Small intestine (tissue), 7 donors: ENCODE measurements around the gene STAT6. TPM values are rescaled to one million over a fixed set of nuclear protein-coding genes. Genes with fewer than 3 reads are reported as not detected.

ENCODE experiments used
- DNase-seq, 2 donors: peaks; one replicate each; pipeline versions ENCODE4 v3.0.0 to v3.0.0-alpha.2; 2013
- FAIRE-seq: peaks from 2 replicates; lab custom pipeline; 2012; peaks lifted over from hg19 to GRCh38; lab: Jason Lieb, UNC
- H3K27ac ChIP-seq, 3 donors: one replicate each; pipeline ENCODE4 v1.5.1; 2013; ENCODE audit warnings: low read length in 2 of 3, mild to moderate bottlenecking in 2 of 3, control low read depth in 1 of 3, inconsistent platforms in 1 of 3, low read depth in 1 of 3, moderate library complexity in 1 of 3
- H3K27me3 ChIP-seq, 3 donors: one replicate each; pipeline ENCODE4 v1.6.1; 2013; ENCODE audit warnings: low read length in 3 of 3, inconsistent platforms in 1 of 3; ENCODE audit not compliant: control insufficient read depth in 3 of 3, insufficient read depth in 3 of 3
- H3K36me3 ChIP-seq, 3 donors: one replicate each; pipeline ENCODE4 v1.6.1; 2013; ENCODE audit warnings: low read length in 3 of 3, inconsistent platforms in 1 of 3, low read depth in 1 of 3, mild to moderate bottlenecking in 1 of 3, moderate library complexity in 1 of 3; ENCODE audit not compliant: control insufficient read depth in 3 of 3, insufficient read depth in 2 of 3
- H3K4me1 ChIP-seq, 3 donors: one replicate each; pipeline ENCODE4 v1.6.1; 2013; ENCODE audit warnings: low read length in 2 of 3, inconsistent platforms in 1 of 3, low read depth in 1 of 3, mild to moderate bottlenecking in 1 of 3, moderate library complexity in 1 of 3; ENCODE audit not compliant: control insufficient read depth in 3 of 3, insufficient read depth in 2 of 3
- H3K4me3 ChIP-seq, 3 donors: one replicate each; pipeline ENCODE4 v1.5.1; 2013; ENCODE audit warnings: low read length in 3 of 3, control low read depth in 1 of 3, inconsistent platforms in 1 of 3, low read depth in 1 of 3, mild to moderate bottlenecking in 1 of 3, moderate library complexity in 1 of 3
- H3K9me3 ChIP-seq, 2 donors: one replicate each; pipeline ENCODE4 v1.6.1; 2013; ENCODE audit warnings: low read depth in 1 of 2, low read length in 1 of 2; ENCODE audit not compliant: control insufficient read depth in 2 of 2, insufficient read depth in 1 of 2
- WGBS, 3 donors: extraction: QIAGEN DNeasy Blood & Tissue Kit; methylation state at CpG; one replicate each; pipeline ENCODE4 v1.1.7; 2013; 5-methylcytosine and 5-hydroxymethylcytosine counted together
- polyA plus RNA-seq, 4 donors: library from polyadenylated mRNA; stranded (reverse) in 3 of 4; unstranded in 1 of 4; fragments of 200-250 nt in 3 of 4; fragments of 120-200 nt in 1 of 4; gene quantifications; one replicate each; pipeline versions ENCODE4 v1.2.1 to v1.2.3, GENCODE V29; 2013
- donor health status: healthy with polysubstance abuse.
- donor health status: control.
- donor health status: control.
- donor health status: Bipolar disorder and iron deficiency.
- donor health status: healthy.

Gene STAT6
- polyA plus RNA-seq, 4 donors, result 117 to 842 (median 344) TPM

- Histone ChIP-seq H3K27ac (no peak overlapping the region), H3K27me3 (no peaks in the 10 kb centered on the region), H3K4me3 (no peak overlapping the region), H3K9me3 (no peaks in the 10 kb centered on the region), H3K4me1 (peaks cover 11 to 45% (median 22%) of the 10 kb centered on the region in 3 donors), H3K36me3 (peaks cover 2 to 89% (median 3%) of the 10 kb centered on the region in 3 donors)
- WGBS, 3 donors, result 78 to 96% (median 88%) methylated on average over 9 of the region's 9 CpGs
- DNase-seq, result no peak
- FAIRE-seq, result no peak
These were observed 31.0 kb upstream of the STAT6 start for GRCh38 chr12:57142121-57142520.

GRCh38 chr12:57141249-57141648 is 30.1 kb upstream of the STAT6 start:
- Histone ChIP-seq H3K9me3 (no peaks in the 10 kb centered on the region), H3K27me3 (no peaks in the 10 kb centered on the region), H3K4me1 (peaks cover 9 to 42% (median 16%) of the 10 kb centered on the region in 3 donors), H3K27ac (no peak overlapping the region), H3K36me3 (peaks cover 2 to 85% (median 3%) of the 10 kb centered on the region in 3 donors), H3K4me3 (no peak overlapping the region)
- no peak for DNase-seq
- 85 to 88% (median 86%) methylated on average over 8 of the region's 8 CpGs for WGBS, 3 donors
- FAIRE-seq, result no peak

- 75 to 88% (median 83%) methylated on average over 6 of the region's 6 CpGs for WGBS, 3 donors
- Histone ChIP-seq H3K36me3 (peaks cover 2 to 86% (median 6%) of the 10 kb centered on the region in 3 donors), H3K27me3 (no peaks in the 10 kb centered on the region), H3K4me1 (peaks cover 9 to 39% (median 11%) of the 10 kb centered on the region in 3 donors), H3K27ac (no peak overlapping the region), H3K9me3 (no peaks in the 10 kb centered on the region), H3K4me3 (no peak overlapping the region)
- DNase-seq (no peak), FAIRE-seq (no peak)
These were observed 28.9 kb upstream of the STAT6 start for GRCh38 chr12:57139796-57140649.

GRCh38 chr12:57138526-57139272 is 27.5 kb upstream of the STAT6 start:
- Histone ChIP-seq H3K27ac (peak overlapping the region; percentile 14 to 72 (median 53)), H3K4me3 (no peak overlapping the region), H3K4me1 (peaks cover 9 to 44% (median 12%) of the 10 kb centered on the region in 3 donors), H3K36me3 (peaks cover 2 to 88% (median 4%) of the 10 kb centered on the region in 3 donors), H3K27me3 (no peaks in the 10 kb centered on the region), H3K9me3 (no peaks in the 10 kb centered on the region)
- WGBS, 3 donors, result 23 to 45% (median 36%) methylated on average over 13 of the region's 13 CpGs
- FAIRE-seq, result no peak
- DNase-seq, result peak; percentile 79 to 91

GRCh38 chr12:57135527-57136326 is 24.6 kb upstream of the STAT6 start:
- Histone ChIP-seq H3K27me3 (no peaks in the 10 kb centered on the region), H3K36me3 (peaks cover 0 to 80% (median 4%) of the 10 kb centered on the region in 3 donors), H3K4me1 (peaks cover 9 to 72% (median 25%) of the 10 kb centered on the region in 3 donors), H3K9me3 (no peaks in the 10 kb centered on the region), H3K27ac (peak overlapping the region in 2 of 3 donors; percentile 71 to 75), H3K4me3 (no peak overlapping the region)
- DNase-seq (peak in 1 of 2 donors; percentile 48), FAIRE-seq (no peak)
- 53 to 80% (median 79%) methylated on average over 13 to 18 of the region's 18 CpGs for WGBS, 3 donors

GRCh38 chr12:57134949-57135348 is 23.8 kb upstream of the STAT6 start:
- DNase-seq (no peak), FAIRE-seq (no peak)
- Histone ChIP-seq H3K36me3 (peaks cover 0 to 75% (median 4%) of the 10 kb centered on the region in 3 donors), H3K4me3 (no peak overlapping the region), H3K27me3 (no peaks in the 10 kb centered on the region), H3K4me1 (peaks cover 10 to 79% (median 25%) of the 10 kb centered on the region in 3 donors), H3K27ac (peak overlapping the region in 2 of 3 donors; percentile 71 to 75), H3K9me3 (no peaks in the 10 kb centered on the region)
- WGBS, 3 donors, result 80 to 88% (median 84%) methylated on average over 9 of the region's 9 CpGs

- peaks cover 0 to 65% (median 4%) of the 10 kb centered on the region in 3 donors for H3K36me3 ChIP-seq
- DNase-seq (no peak), FAIRE-seq (no peak)
- peak overlapping the region in 2 of 3 donors; percentile 33 to 58 for H3K27ac ChIP-seq
- no peaks in the 10 kb centered on the region for H3K27me3 ChIP-seq
- WGBS, 3 donors, result 54 to 77% (median 63%) methylated on average over 6 of the region's 6 CpGs
- peaks cover 7 to 75% (median 19%) of the 10 kb centered on the region in 3 donors for H3K4me1 ChIP-seq
- H3K9me3 ChIP-seq, result no peaks in the 10 kb centered on the region
- no peak overlapping the region for H3K4me3 ChIP-seq
These were observed 22.8 kb upstream of the STAT6 start for GRCh38 chr12:57133916-57134315.
